SK-N-SH treated with all-trans-retinoic acid at 6 μM for 48 hours (cell line): ENCODE measurements around the gene DAND5.

Source experiments
- ATAC-seq: fragments of 200-7000 bp; cut with Tn5 transposase; 3 replicates; pipeline ENCODE4 v1.9.1; 2020; ENCODE audit warnings: mild to moderate bottlenecking, moderate library complexity
- ARNTL ChIP-seq: fragments of 450-650 bp; formaldehyde crosslinking; IDR thresholded peaks from 2 replicates; pipeline ENCODE4 v1.5.0; 2020; ENCODE audit warnings: low read depth, mild to moderate bottlenecking, moderate library complexity, borderline replicate concordance
- BACH2 ChIP-seq: fragments of 250-450 bp; sonication (Bioruptor Pico); IDR thresholded peaks from 2 replicates; pipeline ENCODE4 v1.9.0; 2021; ENCODE audit warnings: mild to moderate bottlenecking, borderline replicate concordance
- ESRRG ChIP-seq: fragments of 250-450 bp; sonication (Bioruptor Pico); IDR thresholded peaks from 2 replicates; pipeline ENCODE4 v1.6.1; 2021; ENCODE audit warnings: mild to moderate bottlenecking
- GLIS3 ChIP-seq: fragments of 250-450 bp; sonication (Bioruptor Pico); IDR thresholded peaks from 2 replicates; pipeline ENCODE4 v1.5.0; 2020; ENCODE audit warnings: mild to moderate bottlenecking, moderate library complexity
- ISL1 ChIP-seq: fragments of 250-450 bp; sonication (Bioruptor Pico); IDR thresholded peaks from 2 replicates; pipeline ENCODE4 v2.1.2; 2022; ENCODE audit warnings: mild to moderate bottlenecking, moderate library complexity
- OSR1 ChIP-seq: fragments of 250-450 bp; sonication (Bioruptor Pico); IDR thresholded peaks from 2 replicates; pipeline ENCODE4 v1.8.0; 2022; ENCODE audit warnings: moderate library complexity, mild to moderate bottlenecking, inconsistent platforms
- PPARA ChIP-seq: fragments of 250-450 bp; sonication (Bioruptor Pico); IDR thresholded peaks from 2 replicates; pipeline ENCODE4 v1.5.0; 2020; ENCODE audit warnings: mild to moderate bottlenecking, borderline replicate concordance
- RARB ChIP-seq: fragments of 250-450 bp; sonication (Bioruptor Pico); IDR thresholded peaks from 2 replicates; pipeline ENCODE4 v1.8.0; 2021; ENCODE audit warnings: mild to moderate bottlenecking, moderate library complexity
- SNAI2 ChIP-seq: fragments of 250-450 bp; sonication (Bioruptor Pico); IDR thresholded peaks from 2 replicates; pipeline ENCODE4 v1.5.0; 2020; ENCODE audit warnings: mild to moderate bottlenecking, moderate library complexity
- TCF4 ChIP-seq: fragments of 250-450 bp; sonication (Bioruptor Pico); IDR thresholded peaks from 2 replicates; pipeline ENCODE4 v1.8.0; 2021; ENCODE audit warnings: mild to moderate bottlenecking, moderate library complexity, borderline replicate concordance
- TOX ChIP-seq: fragments of 250-450 bp; sonication (Bioruptor Pico); IDR thresholded peaks from 2 replicates; pipeline ENCODE4 v1.8.0; 2021; ENCODE audit warnings: mild to moderate bottlenecking, moderate library complexity, borderline replicate concordance
- ZC3H10 ChIP-seq: fragments of 250-450 bp; sonication (Bioruptor Pico); IDR thresholded peaks from 2 replicates; pipeline ENCODE4 v1.5.1; 2021; ENCODE audit warnings: mild to moderate bottlenecking, moderate library complexity
- ZFP3 ChIP-seq: fragments of 250-450 bp; sonication (Bioruptor Pico); IDR thresholded peaks from 2 replicates; pipeline ENCODE4 v1.5.0; 2020; ENCODE audit warnings: mild to moderate bottlenecking, moderate library complexity
- ZFP30 ChIP-seq: fragments of 450-650 bp; formaldehyde crosslinking; IDR thresholded peaks from 2 replicates; pipeline ENCODE4 v1.5.0; 2022; ENCODE audit warnings: mild to moderate bottlenecking, moderate library complexity
- ZNF565 ChIP-seq: fragments of 450-650 bp; formaldehyde crosslinking; conservative IDR thresholded peaks from 2 replicates; pipeline ENCODE4 v1.5.0; 2020; ENCODE audit warnings: low read depth, mild to moderate bottlenecking, moderate library complexity
- ZNF70 ChIP-seq: fragments of 450-650 bp; formaldehyde crosslinking; IDR thresholded peaks from 2 replicates; pipeline ENCODE4 v1.5.0; 2020; ENCODE audit warnings: mild to moderate bottlenecking, moderate library complexity
- ZNF8 ChIP-seq: fragments of 450-650 bp; formaldehyde crosslinking; IDR thresholded peaks from 2 replicates; pipeline ENCODE4 v1.5.0; 2020; ENCODE audit warnings: mild to moderate bottlenecking, moderate library complexity
- TF ChIP-seq, protein P1 (sequence below): fragments of 250-450 bp; sonication (Bioruptor Pico); IDR thresholded peaks from 2 replicates; pipeline ENCODE4 v1.8.0; 2021; ENCODE audit warnings: low read depth, mild to moderate bottlenecking, moderate library complexity, borderline replicate concordance
- TF ChIP-seq, protein P2 (sequence below): fragments of 250-450 bp; sonication (Bioruptor Pico); IDR thresholded peaks from 2 replicates; pipeline ENCODE4 v1.5.0; 2020; ENCODE audit warnings: mild to moderate bottlenecking, moderate library complexity
- TF ChIP-seq, protein P3 (sequence below): fragments of 250-450 bp; sonication (Bioruptor Pico); IDR thresholded peaks from 2 replicates; pipeline ENCODE4 v1.5.1; 2020; ENCODE audit warnings: low read depth, mild to moderate bottlenecking, moderate library complexity
- TF ChIP-seq, protein P4 (sequence below): fragments of 250-450 bp; sonication (Bioruptor Pico); IDR thresholded peaks from 2 replicates; pipeline ENCODE4 v1.5.1; 2021; ENCODE audit warnings: mild to moderate bottlenecking, moderate library complexity
- TF ChIP-seq, protein P5 (sequence below): fragments of 250-450 bp; sonication (Bioruptor Pico); IDR thresholded peaks from 2 replicates; pipeline ENCODE4 v1.8.0; 2020; ENCODE audit warnings: mild to moderate bottlenecking, moderate library complexity, borderline replicate concordance

DAND5 gene

DNA sequence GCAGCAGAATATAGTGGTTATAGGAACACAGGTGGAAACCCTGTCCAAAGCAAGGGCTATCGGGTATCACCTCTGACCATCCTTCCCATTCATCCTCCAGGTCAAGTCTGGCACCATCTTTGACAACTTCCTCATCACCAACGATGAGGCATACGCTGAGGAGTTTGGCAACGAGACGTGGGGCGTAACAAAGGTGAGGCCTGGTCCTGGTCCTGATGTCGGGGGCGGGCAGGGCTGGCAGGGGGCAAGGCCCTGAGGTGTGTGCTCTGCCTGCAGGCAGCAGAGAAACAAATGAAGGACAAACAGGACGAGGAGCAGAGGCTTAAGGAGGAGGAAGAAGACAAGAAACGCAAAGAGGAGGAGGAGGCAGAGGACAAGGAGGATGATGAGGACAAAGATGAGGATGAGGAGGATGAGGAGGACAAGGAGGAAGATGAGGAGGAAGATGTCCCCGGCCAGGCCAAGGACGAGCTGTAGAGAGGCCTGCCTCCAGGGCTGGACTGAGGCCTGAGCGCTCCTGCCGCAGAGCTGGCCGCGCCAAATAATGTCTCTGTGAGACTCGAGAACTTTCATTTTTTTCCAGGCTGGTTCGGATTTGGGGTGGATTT is 25.8 kb upstream of the DAND5 start:
- TF ChIP-seq ARNTL (CRISPR knock-in tag) (no peak), RARB (CRISPR knock-in tag) (no peak), ZFP30 (CRISPR knock-in tag) (no peak), ZNF70 (CRISPR knock-in tag) (no peak), SNAI2 (CRISPR knock-in tag) (no peak), TCF4 (CRISPR knock-in tag) (no peak), ESRRG (no peak), GLIS3 (no peak), ZFP3 (CRISPR knock-in tag) (no peak), PPARA (CRISPR knock-in tag) (no peak), ZNF8 (CRISPR knock-in tag) (no peak), ZC3H10 (CRISPR knock-in tag) (no peak), TOX (CRISPR knock-in tag) (no peak), BACH2 (CRISPR knock-in tag) (no peak)
- TF ChIP-seq, protein P1, sequence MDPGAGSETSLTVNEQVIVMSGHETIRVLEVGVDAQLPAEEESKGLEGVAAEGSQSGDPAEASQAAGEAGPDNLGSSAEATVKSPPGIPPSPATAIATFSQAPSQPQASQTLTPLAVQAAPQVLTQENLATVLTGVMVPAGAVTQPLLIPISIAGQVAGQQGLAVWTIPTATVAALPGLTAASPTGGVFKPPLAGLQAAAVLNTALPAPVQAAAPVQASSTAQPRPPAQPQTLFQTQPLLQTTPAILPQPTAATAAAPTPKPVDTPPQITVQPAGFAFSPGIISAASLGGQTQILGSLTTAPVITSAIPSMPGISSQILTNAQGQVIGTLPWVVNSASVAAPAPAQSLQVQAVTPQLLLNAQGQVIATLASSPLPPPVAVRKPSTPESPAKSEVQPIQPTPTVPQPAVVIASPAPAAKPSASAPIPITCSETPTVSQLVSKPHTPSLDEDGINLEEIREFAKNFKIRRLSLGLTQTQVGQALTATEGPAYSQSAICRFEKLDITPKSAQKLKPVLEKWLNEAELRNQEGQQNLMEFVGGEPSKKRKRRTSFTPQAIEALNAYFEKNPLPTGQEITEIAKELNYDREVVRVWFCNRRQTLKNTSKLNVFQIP (CRISPR knock-in tag), result no peak
- TF ChIP-seq, protein P2, sequence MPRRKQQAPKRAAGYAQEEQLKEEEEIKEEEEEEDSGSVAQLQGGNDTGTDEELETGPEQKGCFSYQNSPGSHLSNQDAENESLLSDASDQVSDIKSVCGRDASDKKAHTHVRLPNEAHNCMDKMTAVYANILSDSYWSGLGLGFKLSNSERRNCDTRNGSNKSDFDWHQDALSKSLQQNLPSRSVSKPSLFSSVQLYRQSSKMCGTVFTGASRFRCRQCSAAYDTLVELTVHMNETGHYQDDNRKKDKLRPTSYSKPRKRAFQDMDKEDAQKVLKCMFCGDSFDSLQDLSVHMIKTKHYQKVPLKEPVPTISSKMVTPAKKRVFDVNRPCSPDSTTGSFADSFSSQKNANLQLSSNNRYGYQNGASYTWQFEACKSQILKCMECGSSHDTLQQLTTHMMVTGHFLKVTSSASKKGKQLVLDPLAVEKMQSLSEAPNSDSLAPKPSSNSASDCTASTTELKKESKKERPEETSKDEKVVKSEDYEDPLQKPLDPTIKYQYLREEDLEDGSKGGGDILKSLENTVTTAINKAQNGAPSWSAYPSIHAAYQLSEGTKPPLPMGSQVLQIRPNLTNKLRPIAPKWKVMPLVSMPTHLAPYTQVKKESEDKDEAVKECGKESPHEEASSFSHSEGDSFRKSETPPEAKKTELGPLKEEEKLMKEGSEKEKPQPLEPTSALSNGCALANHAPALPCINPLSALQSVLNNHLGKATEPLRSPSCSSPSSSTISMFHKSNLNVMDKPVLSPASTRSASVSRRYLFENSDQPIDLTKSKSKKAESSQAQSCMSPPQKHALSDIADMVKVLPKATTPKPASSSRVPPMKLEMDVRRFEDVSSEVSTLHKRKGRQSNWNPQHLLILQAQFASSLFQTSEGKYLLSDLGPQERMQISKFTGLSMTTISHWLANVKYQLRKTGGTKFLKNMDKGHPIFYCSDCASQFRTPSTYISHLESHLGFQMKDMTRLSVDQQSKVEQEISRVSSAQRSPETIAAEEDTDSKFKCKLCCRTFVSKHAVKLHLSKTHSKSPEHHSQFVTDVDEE (CRISPR knock-in tag), result no peak
- TF ChIP-seq, protein P3, sequence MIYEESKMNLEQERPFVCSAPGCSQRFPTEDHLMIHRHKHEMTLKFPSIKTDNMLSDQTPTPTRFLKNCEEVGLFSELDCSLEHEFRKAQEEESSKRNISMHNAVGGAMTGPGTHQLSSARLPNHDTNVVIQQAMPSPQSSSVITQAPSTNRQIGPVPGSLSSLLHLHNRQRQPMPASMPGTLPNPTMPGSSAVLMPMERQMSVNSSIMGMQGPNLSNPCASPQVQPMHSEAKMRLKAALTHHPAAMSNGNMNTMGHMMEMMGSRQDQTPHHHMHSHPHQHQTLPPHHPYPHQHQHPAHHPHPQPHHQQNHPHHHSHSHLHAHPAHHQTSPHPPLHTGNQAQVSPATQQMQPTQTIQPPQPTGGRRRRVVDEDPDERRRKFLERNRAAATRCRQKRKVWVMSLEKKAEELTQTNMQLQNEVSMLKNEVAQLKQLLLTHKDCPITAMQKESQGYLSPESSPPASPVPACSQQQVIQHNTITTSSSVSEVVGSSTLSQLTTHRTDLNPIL, result no peak
- TF ChIP-seq, protein P4, sequence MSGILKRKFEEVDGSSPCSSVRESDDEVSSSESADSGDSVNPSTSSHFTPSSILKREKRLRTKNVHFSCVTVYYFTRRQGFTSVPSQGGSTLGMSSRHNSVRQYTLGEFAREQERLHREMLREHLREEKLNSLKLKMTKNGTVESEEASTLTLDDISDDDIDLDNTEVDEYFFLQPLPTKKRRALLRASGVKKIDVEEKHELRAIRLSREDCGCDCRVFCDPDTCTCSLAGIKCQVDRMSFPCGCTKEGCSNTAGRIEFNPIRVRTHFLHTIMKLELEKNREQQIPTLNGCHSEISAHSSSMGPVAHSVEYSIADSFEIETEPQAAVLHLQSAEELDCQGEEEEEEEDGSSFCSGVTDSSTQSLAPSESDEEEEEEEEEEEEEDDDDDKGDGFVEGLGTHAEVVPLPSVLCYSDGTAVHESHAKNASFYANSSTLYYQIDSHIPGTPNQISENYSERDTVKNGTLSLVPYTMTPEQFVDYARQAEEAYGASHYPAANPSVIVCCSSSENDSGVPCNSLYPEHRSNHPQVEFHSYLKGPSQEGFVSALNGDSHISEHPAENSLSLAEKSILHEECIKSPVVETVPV (CRISPR knock-in tag), result no peak
- TF ChIP-seq, protein P5, sequence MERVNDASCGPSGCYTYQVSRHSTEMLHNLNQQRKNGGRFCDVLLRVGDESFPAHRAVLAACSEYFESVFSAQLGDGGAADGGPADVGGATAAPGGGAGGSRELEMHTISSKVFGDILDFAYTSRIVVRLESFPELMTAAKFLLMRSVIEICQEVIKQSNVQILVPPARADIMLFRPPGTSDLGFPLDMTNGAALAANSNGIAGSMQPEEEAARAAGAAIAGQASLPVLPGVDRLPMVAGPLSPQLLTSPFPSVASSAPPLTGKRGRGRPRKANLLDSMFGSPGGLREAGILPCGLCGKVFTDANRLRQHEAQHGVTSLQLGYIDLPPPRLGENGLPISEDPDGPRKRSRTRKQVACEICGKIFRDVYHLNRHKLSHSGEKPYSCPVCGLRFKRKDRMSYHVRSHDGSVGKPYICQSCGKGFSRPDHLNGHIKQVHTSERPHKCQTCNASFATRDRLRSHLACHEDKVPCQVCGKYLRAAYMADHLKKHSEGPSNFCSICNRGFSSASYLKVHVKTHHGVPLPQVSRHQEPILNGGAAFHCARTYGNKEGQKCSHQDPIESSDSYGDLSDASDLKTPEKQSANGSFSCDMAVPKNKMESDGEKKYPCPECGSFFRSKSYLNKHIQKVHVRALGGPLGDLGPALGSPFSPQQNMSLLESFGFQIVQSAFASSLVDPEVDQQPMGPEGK (CRISPR knock-in tag), result no peak
- no peak for ATAC-seq

DNA sequence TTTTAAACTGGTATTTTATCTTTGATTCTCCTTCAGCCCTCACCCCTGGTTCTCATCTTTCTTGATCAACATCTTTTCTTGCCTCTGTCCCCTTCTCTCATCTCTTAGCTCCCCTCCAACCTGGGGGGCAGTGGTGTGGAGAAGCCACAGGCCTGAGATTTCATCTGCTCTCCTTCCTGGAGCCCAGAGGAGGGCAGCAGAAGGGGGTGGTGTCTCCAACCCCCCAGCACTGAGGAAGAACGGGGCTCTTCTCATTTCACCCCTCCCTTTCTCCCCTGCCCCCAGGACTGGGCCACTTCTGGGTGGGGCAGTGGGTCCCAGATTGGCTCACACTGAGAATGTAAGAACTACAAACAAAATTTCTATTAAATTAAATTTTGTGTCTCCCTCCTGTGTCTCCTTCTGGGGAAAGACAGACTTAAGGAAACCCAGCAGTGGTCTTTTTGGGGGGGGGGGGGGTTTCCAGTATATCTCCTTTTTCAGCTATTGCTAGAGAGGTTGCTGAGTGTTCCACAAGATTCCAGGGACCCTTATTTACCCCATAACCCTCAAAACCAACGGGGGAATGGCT is 25.2 kb upstream of the DAND5 start:
- ATAC-seq, result no peak
- TF ChIP-seq ZNF565 (no peak), ZFP30 (CRISPR knock-in tag) (no peak), ZNF70 (CRISPR knock-in tag) (no peak), TOX (CRISPR knock-in tag) (no peak), OSR1 (CRISPR knock-in tag) (no peak), TCF4 (CRISPR knock-in tag) (no peak), ARNTL (CRISPR knock-in tag) (no peak), ISL1 (CRISPR knock-in tag) (no peak), PPARA (CRISPR knock-in tag) (no peak), GLIS3 (no peak), ESRRG (no peak)
- TF ChIP-seq, protein P2 (CRISPR knock-in tag), result no peak
- TF ChIP-seq, protein P1 (CRISPR knock-in tag), result no peak
- TF ChIP-seq, protein P3, result no peak
